HG02571 (cell line): ENCODE measurements around the gene SAFB2.
"Not testable (repeated sequence)": the region's sequence is repeated elsewhere in the genome, so short reads cannot be mapped to it uniquely, and the experiment has no call there.

Experiments used
- ATAC-seq: cut with Tn5 transposase; IDR thresholded peaks from one replicate; pipeline ENCODE4 v1.9.1; 2021; ENCODE audit warnings: mild to moderate bottlenecking, moderate library complexity; ENCODE audit not compliant: unreplicated experiment

The SAFB2 gene

DNA sequence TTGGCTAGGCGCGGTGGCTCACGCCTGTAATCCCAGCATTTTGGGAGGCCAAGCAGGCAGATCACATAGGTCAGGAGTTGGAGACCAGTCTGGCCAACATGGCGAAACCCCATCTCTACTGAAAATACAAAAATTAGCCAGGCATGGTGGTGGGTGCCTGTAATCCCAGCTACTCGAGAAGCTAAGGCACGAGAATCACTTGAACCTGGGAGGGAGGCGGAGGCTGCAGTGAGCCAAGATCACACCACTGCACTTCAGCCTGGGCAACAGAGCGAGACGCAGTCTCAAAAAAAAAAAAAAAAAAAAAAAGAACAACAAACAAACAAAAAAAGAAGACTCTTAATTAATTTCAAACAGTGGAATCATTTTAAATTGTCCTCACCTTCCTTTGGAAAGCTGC lies 13.8 kb downstream of the SAFB2 start:
- not testable (repeated sequence) for ATAC-seq

DNA sequence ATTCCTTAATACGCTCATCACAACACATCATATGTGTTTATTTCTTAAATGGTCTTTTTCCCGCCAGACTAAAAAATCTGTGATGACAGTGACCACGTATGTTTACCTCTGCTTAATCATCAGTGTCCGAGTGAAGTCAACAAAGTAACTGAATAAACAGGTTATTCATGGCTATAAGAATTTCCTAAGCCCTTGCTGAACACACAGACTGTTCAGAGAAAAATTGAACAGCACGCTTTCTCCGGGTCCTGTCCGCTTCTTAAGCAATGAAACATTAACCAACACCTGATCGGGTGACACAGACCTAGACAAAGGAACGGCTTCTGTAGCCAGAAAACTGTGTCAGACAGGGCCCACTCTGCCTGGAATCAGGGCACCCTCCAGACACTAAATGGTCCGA lies 14.3 kb downstream of the SAFB2 start:
- ATAC-seq = no peak

DNA sequence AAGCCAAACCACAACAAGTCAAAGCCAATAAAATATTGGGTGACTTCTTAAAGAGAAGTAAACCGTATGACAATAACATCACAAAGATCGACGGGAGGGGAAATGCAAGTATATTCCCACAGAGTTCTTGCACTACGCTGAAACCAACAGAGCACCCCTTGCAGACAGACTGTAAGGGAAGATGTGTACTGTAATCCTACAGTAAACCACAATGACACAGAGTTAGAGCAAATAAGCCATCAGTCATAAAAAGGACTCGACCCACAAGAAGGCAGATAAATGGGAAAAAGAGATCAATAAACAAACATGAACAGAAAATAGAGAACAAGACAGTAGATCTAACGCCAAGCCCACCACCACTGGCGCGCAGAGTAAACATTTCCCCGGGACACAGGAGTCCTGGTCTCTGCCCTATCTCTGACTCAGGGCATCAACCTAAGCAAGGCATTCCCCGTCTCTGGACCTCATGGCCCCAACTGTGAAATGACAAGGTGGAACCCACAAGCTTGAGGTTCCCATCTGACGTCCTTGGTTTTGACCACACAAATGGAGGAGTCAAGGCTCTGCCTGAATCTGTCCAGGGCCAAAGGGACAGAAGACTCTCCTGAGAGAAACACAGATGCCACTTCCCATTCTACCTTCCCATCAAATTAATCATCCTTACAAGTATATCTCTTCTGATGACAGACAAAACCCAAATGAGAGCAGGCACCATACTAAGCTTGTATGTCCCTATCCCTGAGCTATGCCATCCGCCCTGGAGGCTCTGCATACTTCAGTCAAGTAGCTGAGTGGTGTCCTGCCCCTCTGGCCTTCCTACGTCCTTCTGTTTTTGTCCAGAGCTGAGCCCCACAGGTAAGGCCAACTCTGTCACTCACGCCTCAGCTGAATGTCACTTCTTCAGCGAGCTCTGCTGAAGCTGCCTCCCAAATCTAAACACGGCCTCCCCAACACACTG lies 15.0 kb downstream of the SAFB2 start:
- ATAC-seq = no peak

DNA sequence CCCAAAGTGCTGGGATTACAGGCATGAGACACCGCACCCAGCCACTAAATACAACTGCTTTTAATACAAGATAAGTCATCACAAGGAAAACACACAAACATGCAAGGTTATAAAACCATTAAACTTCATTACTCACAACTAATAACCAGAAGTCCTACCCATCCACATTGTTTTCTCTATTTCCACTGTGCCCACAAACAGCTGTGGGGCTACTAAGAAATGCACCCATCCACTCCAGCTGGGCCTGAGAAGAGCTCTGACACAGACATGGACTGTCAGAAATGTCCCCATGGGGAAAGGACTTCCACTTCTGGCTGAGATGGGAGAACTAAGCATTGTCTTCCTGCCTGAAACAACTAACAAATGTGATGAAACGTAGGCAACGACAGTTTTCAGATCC lies 17.2 kb downstream of the SAFB2 start:
- no peak for ATAC-seq

DNA sequence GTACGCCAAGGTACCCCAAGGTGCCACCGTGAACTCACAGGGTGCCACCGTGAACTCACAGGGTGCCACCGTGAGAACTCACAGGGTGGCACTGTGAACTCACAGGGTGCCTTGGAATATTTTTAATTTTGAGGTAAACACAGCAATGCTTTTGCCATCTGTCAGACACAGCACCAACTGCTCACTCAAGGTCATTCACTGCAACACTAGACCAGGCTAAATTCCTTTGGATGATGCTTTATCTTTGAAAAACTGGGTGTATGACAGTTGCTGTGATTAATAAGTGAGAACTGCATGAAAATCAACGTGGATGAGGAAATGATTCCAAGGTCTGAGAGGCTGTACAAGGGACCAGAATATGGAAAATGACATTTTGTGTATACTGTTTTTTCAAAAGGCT lies 18.9 kb downstream of the SAFB2 start:
- no peak for ATAC-seq

DNA sequence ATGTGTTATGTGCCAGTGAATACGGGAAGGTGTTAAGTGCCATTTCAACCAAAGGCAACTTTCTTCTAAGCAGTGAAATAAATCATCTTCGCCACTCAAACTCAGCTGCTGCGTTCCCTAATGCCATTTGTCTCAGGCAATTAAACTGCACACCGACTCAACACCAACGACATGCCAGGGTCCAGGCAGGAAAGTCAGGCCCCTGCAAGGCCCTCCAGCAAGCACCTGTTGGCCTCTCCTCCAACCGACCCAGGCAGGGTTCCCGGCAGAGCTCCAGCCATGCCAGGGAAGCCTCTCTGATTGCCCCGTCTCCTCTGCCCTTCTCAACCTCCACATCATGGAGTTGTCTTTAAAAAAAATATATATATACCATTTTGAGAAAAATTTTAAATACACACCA lies 21.8 kb downstream of the SAFB2 start:
- no peak for ATAC-seq

DNA sequence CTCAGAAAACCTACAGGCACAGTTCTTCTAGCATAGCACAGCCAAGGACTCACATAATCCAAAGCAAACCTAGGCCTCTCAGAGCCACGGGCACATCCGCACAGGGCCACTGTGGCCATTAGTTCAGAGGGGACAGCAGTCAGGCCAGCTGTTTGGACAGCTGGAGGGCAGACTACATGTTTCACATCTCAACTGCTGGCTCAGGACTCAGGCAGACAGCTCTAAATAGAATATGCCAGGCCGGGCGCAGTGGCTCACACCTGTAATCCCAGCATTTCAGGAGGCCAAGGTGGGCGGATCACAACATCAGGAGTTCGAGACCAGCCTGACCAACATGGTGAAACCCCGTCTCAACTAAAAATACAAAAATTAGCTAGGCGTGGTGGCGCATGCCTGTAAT lies 26.8 kb downstream of the SAFB2 start:
- no peak for ATAC-seq

DNA sequence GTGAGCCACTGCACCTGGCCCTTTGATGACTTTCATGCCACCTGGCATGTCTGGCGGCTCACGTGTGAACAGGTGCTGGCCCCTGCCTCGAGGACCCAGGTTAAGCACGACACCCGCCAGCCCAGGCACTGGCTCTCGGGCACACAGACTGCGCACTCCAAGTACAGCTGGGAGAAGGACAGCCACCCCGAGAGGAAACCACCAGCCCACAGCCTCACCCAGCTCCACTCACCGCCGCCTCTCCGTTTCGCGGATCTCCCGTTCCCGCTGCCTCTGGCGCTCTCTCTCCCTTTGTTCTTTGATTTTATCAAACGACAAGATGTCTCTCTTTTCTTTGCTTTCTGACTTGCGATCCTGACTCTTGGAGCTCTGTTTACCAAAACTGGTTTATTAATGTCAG lies 27.4 kb downstream of the SAFB2 start:
- no peak for ATAC-seq

DNA sequence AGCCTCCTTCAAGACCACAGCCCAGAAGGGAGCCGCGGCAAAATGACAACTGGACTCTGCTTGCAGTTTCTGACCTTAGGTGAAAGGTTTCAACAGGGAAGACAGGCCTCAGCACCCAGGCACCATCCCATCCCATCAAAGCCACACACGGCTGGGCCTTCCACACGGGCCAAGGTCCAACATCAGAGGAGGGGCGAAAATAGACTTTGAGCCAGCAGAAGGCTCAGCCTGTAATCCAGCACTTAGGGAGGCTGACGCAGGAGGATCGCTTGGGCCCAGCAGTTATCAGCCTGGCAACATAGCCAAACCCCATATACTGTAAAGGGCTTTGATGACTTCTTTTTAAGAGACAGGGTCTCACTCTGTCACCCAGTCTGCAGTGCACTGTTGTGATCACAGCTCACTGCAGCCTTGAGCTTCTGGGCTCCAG lies 28.0 kb downstream of the SAFB2 start:
- ATAC-seq = no peak

DNA sequence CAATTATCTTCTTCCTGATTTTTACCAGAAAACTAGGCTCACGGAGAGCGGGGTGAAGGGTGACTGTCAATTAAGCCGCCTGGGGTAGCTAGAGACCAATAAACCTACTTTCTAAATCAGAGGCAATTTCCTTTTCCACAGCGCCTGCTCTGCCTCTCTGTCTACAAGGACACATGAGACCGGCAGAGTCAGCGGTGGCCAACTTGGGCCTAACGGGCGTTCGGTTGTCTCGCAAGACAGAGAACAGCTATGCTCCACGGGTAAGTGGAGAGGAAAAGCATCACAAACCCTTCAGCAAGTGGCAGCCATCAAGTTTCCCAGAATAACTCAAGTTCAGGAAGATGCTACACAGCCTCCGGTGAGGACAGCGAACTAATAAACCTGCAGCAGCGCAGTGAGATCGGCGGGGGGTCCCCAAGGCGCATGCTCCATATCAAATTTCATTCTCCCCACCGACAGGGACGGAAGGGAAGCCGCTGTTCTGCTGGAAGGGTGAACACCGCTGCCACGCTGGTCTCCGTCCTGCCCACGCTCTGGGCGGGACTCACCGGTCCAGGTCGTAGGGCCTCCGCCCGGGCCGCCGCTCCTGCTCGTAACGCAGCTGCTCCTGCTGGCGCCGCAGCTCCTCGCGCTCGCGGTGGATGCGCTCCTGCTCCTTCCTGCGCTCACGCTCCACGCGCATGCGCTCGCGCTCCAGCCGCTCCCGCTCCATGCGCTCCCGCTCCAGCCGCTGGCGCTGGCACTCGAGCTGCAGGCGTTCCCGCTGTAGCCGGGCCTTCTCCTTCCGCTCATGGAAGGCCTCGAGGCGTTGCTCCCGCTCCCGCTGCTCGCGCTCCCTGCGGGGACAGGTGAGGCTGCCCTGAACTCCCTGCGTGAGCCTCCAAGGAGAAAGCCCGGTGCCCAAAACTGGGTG lies 29.0 kb downstream of the SAFB2 start:
- no peak for ATAC-seq

DNA sequence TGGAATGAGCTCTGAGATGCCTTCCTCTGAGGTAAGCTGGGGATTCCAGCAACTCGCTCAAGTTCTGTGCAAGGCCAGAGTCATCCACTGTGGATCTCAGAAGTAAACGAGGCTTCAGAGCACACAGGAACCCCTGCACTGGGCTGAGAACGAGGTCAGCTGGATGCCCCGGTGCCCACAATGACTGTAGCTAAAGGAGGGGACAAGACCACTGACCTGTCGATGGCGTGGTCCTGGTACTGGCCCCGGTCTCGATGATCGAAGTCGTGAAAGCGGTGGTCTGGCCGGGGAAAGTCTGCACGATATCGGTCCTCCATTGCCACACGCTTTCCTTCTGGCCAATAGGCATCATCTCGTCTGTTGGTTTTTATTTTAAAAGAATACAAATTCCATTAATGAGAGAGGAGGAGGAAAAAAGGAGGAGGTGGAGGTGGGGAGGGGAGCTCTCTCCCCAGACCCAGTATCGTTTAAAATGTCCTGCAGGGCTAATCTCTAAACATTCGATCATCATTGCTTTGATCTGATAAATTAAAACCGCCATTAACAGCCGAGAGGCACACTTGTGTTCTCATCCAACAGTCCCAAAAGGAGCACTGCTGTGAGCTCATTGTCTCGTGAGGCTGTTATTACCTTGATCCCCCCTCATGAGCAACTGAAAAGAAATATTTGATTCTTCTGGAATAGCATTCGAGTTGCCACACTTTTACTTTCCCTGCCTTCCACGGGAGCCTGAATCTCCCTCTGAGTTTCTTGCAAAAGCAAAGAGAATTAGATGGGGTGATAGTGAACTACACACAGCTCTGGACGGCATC lies 29.8 kb downstream of the SAFB2 start:
- ATAC-seq = no peak

DNA sequence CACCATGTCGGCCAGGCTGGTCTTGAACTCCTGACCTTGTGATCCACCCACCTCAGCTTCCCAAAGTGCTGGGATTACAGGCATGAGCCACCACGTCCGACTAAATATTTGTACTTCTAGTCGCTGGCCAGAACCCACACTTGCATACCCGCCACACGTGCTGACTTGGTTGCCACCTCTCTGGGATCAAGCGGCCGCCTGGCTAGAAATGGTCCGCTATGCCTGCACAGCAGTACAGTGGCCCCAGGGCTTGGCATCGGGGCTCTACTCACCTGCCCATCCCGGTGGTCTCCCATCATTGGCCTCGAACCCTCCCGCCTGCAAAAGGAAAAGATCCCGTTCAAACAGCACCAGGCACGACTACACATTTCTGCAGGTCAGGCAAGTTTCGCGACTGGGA lies 31.1 kb downstream of the SAFB2 start:
- no peak for ATAC-seq

DNA sequence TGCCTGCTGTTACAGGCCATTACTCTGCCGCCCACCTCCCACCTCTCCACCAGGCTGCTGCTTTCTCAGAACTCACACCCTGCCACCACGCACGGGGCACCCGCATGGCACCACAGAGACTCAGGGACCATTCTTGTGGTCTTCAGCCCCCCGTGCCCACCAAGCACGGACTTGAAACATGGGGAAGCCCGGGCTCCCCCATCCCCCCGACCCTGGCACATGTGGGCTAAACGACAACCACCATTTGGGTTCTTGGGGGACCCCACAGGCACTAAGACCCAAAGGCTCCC lies 31.8 kb downstream of the SAFB2 start:
- ATAC-seq = no peak

DNA sequence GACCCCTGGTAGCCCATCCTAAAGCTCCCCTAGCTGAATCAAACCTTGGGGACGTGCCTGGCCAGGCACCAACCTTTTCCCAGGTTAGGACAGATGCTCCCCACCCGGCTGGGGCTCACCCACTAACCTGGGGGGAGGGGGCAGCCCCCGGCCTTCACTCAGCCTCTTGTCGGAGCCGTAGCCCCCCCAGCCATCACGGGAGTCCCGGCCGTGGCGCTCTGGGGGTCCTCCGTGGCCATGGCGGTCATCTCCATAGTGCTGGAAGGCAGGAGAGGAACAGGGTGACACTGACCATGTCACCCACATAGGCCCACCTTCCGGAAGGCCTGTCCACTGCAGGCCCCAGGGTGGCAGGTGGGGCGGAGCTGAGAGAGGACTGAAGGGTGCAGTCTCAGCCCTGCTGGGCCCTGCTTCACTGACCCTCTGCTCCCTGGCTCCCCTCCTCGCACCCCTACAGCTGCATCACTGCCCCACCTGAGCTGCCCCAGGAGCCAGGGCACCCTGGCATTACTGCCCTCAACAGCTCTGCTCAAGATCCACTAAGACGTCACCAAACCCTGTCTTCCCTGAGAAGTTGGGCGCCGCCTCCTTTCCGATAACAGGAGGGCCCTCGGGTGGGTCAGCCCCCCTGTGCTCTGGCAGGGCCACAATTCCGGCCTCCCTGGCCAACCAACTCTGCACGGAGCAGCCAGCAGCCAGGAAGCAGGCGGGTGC lies 32.3 kb downstream of the SAFB2 start:
- ATAC-seq = no peak

DNA sequence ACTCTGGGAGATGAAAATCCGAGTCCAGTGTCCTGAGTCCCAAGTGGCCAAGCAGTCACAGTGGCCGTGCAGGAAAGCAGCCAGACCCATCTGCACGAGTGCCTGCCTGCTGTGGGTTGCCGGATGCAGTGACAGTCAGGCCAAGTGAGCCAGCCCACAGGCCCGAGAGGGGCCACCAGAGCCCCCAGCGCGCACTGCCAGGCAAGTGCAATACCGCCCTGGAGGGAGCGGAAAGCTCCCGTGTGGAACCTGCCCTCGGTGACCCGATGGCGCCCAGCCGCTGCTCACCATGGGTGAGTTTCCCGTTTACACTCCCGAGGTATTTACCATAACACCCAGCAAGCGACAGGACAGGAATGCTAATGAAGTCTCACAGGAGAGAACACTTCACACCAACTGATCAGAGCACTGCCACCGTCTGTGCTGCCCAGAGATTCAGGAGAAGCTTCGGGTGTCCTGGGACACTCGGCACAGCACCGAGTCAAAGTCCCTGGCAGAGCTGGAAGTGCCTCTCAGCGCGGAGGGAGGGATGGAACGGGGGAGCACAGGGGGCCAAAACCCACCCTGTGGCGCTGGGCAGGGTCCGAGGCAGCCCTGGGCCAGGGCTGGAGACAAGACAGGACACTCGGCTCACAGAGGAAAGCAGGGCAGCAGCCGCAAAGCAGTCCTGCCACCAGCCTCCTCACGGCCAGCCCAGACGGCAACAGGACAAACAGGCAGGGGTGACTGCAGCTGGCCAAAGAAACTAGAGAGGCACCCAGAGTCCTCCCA lies 33.5 kb downstream of the SAFB2 start:
- no peak for ATAC-seq

DNA sequence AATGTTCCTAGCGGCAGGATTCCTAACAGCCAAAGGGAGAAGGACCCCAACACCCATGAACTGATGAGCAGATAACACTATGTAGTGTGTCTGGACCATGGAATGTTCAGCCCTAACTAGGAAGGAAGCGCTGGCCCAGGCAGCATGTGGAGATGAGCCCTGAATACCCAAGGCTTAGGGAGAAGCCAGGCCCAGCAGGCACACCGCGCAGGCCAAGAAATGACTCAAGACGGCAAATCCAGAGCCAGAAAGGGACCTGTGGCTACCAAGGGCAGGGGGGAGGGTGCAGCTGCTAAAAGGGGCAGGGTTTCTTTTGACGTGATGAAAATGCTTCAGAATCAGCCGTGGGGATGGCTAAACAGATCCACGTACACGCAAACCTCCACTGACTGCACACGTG lies 34.1 kb downstream of the SAFB2 start:
- ATAC-seq = no peak

DNA sequence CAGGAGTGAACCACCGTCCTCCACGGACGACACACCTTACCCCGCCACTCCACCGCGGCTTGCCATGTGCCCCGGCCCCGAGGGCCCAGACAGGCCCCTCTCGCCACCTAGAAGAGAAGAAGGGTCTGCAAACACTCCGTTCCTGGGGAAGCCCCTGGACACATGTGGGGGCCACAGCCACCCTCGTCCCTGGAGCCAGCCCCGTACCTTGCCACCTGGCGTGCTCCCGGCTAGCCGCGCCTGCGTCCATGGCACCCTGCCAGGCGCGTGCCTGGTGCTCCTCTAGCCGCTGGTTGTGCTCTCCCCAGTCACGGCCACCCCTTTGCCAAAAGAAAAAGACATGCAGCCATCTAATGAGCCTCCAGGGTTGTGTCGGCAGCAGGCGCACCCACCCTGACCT lies 34.9 kb downstream of the SAFB2 start:
- ATAC-seq = no peak

DNA sequence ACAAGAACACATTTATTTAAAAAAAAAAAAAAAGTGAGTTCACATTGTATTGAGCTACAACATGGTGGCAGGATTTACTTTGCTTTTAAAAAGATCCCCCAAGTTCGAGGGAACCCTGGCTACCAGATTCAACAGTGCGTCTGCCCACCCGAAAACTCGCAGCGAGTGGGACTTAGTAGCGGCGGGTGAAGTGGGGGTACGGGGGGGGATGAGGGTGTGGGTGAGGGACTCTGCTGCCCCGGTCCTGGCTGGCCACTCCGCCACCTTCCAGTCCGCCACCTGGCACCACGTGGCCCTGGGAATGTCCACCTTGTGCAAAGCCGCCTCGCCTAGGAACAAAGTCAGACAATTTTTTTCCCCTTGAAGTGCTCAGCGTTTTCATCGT lies 35.5 kb downstream of the SAFB2 start:
- ATAC-seq = no peak

DNA sequence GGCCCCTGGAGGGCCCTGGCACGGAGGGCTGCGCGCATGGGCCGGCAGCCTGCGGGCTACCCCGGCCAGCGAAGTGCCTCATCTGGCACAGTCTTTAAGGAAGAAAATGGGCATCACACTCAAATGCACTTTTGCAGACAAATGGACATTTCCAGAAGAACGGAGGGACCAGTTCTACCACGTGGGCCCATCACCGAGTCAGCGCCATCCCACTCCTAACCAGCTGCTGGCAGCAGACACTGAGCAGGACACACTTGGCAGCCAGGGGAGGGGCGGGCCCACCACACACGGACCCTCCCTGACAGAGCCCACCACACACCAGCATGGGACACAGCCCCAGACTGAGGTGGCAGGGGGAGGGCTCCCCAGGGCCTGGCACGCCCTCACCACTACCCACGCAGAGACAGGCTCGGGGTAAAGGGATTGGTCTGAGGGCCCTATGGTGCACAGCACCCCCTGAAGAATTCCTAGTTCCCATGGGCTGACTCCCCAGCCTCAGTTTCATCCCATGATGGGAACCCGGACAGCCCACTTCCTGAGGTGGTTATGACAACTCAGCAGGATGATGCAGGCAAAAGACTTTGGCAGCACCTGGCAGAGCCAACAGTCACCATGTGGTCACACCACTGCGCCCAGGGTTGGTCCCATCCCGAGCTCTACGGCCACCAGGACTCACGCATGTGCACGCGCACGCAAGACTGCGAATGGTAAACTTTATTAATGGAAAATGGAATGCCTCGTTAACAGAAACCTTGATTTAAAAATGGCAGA lies 36.1 kb downstream of the SAFB2 start:
- ATAC-seq = no peak
